HG03280 (cell line): ENCODE results near the gene NPTN.

Source experiments
- ATAC-seq: cut with Tn5 transposase; IDR thresholded peaks from one replicate; pipeline ENCODE4 v1.9.1; 2021; ENCODE audit warnings: mild to moderate bottlenecking, moderate library complexity; ENCODE audit not compliant: unreplicated experiment

The NPTN gene

GRCh38 chr15:73632670-73633058 lies 525 bp downstream of the NPTN start:
- ATAC-seq = peak; percentile 1

- no peak for ATAC-seq
Observed at GRCh38 chr15:73631915-73632669, 1.1 kb downstream of the NPTN start.

GRCh38 chr15:73630921-73631362 lies 2.2 kb downstream of the NPTN start:
- ATAC-seq = no peak

- no peak for ATAC-seq
Observed at GRCh38 chr15:73629798-73630429, 3.3 kb downstream of the NPTN start.

GRCh38 chr15:73628976-73629797 lies 4.0 kb downstream of the NPTN start:
- ATAC-seq = no peak

GRCh38 chr15:73628102-73628501 lies 5.1 kb downstream of the NPTN start:
- no peak for ATAC-seq

GRCh38 chr15:73626072-73626471 lies 7.1 kb downstream of the NPTN start:
- no peak for ATAC-seq

GRCh38 chr15:73624530-73624929 lies 8.7 kb downstream of the NPTN start:
- ATAC-seq = no peak

- no peak for ATAC-seq
Observed at GRCh38 chr15:73621286-73621826, 11.8 kb downstream of the NPTN start.

GRCh38 chr15:73620078-73620477 lies 13.1 kb downstream of the NPTN start:
- no peak for ATAC-seq

GRCh38 chr15:73617913-73618312 lies 15.3 kb downstream of the NPTN start:
- no peak for ATAC-seq

- ATAC-seq = no peak
Observed at GRCh38 chr15:73617301-73617831, 15.8 kb downstream of the NPTN start.

- no peak for ATAC-seq
Observed at GRCh38 chr15:73608941-73609340, 24.2 kb downstream of the NPTN start.

- no peak for ATAC-seq
Observed at GRCh38 chr15:73608475-73608874, 24.7 kb downstream of the NPTN start.

GRCh38 chr15:73607843-73608242 lies 25.3 kb downstream of the NPTN start:
- no peak for ATAC-seq

- ATAC-seq = no peak
Observed at GRCh38 chr15:73607405-73607804, 25.8 kb downstream of the NPTN start.

- ATAC-seq = no peak
Observed at GRCh38 chr15:73605759-73606436, 27.3 kb downstream of the NPTN start.

GRCh38 chr15:73604477-73604876 lies 28.7 kb downstream of the NPTN start:
- ATAC-seq = no peak

GRCh38 chr15:73602992-73603391 lies 30.2 kb downstream of the NPTN start:
- ATAC-seq = no peak

GRCh38 chr15:73602446-73602843 lies 30.7 kb downstream of the NPTN start:
- ATAC-seq = no peak
